NCI-H2196 (cell line): ENCODE measurements around the gene AWAT1.
"Not testable (repeated sequence)": the region's sequence is repeated elsewhere in the genome, so short reads cannot be mapped to it uniquely, and the experiment has no call there.

ENCODE experiments used
- DNase-seq: peaks from one replicate; lab custom pipeline; 2025; ENCODE audit not compliant: unreplicated experiment; lab: John Stamatoyannopoulos, UW

AWAT1 gene

GRCh38 chrX:70234355-70234754 lies at the start of gene AWAT1:
TSS of gene AWAT1 (plus strand) at chrX:70234655. CDS start at chrX:70234696, 41 bp downstream.
- DNase-seq = no peak

DNA sequence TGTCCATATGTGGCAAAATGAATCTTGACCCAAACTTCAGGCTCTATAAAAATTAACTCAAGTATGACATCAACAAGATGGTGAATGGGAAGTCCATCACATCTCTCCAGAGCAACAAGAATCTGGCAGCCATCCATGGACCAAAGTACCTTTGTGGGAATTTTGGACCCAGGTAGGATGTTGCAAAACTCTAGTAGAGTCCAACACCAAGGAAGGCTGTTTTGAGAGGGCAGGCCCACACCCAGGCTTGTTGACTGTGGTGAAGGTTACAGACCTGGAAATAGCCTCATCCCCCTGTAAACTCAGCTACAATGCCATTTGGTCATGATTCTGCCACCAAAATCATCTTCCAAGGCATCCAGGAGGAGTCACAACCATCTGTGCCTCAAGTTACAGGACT lies 44.2 kb upstream of the AWAT1 start:
- DNase-seq = no peak

DNA sequence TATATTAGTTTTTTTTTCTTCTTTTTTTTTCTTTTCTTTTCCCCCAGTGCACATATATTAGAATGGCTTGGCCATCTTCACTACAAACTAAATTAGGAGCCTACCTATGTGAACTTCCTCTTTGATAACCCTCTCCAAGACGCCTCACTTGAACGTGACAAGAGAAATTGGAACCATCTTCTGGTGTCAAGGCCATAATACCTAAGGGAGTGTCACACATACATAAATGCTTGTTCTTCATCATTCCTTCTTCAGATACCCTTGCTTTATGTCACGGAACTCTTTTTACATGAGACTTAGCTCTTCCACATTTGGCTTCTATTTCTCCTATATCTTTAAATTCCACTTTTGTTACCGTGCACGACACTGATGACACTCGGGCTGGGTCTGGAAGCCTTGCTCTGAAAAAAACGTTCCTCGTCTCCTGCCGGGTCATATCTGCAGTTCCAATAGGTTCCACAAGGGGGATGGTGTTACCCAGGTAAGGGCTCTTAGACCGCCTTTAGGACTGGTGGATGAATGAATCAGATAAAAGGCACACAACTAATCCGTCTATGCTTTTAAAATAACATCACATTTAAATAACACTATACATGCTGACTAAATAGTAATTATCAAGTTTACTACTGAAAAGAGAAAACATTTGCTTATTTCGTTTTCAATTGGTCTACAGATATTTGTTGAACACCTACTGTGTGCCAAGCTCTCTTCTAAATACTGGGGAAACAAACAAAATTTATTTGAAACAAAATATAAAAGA lies 37.3 kb upstream of the AWAT1 start:
- DNase-seq = peak; percentile 11

DNA sequence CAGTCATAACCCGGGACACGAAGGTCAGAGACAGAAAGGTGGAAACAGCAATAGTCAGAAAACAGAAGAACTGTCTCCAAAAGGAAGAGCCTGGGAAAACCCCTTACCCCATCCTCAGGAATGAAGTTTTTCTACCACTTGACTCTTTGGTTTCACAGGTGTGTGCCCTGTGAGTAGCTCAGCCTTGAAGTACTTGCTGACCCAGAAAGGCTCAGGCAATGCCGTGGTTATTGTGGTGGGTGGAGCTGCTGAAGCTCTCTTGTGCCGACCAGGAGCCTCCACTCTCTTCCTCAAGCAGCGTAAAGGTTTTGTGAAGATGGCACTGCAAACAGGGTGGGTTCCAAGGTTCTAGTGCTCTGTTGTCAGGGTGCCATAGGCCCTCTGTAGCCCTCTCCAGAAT lies 32.7 kb upstream of the AWAT1 start:
- DNase-seq = no peak

DNA sequence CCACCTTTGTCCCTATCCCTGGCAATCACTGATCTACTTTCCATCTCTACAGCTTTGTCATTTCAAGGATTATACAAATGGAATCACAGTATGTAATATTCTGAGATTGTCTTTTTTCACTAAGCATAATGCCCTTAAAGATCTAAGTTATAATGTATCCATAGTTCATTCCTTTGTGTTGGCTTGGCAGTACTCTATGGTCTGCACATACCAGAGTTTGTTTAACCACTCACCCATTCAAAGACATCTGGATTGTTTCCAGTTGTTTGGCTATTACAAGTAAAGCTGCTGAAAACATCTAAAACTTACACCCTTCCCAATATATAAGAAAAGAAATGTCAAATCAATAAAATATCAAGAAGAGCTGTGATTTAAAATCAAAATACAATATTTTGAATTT lies 26.0 kb upstream of the AWAT1 start:
- no peak for DNase-seq

- DNase-seq = not testable (repeated sequence)
Observed at GRCh38 chrX:70209570-70209969, 24.9 kb upstream of the AWAT1 start.

GRCh38 chrX:70219938-70220764 lies 14.3 kb upstream of the AWAT1 start:
- DNase-seq = no peak

- DNase-seq = no peak
Observed at GRCh38 chrX:70226048-70226447, 8.4 kb upstream of the AWAT1 start.

- DNase-seq = no peak
Observed at GRCh38 chrX:70226687-70227086, 7.8 kb upstream of the AWAT1 start.

DNA sequence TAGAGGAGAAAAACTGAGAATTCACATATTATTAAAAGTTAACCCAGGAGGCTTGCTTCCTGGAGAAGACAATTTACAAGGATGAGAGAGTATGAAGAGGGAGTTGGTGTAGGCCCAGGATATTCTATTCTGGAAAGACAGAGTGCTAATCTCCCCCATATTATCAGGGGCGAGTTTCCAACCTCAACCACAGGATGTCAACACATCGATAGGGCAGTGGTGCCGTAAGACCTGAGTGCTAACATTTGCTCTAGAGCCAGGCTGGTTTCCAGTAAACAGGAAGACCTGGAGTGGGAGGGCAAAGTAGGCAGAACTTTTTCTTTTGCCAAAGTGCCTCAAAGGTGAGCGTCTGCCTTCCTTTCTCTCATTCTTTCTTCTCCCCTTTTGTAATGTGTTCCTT lies 2.8 kb upstream of the AWAT1 start:
- no peak for DNase-seq

DNA sequence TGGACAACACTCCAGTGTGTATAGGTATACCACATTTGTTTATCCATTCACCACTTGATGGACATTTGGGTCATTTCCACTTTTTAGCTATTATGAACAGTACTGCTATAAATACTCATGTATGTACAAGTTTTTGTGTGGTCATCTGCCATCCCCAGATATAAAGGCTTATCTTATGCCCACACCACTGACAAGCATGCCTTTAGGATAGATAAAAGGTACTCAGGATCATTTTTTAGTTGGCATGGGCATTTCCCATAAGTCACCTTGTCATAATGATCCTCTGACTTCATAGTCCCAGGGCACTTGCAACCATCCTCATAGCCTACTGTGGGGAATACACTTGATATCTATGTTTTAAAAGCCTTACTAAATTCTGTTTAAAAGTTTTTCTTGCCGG lies 6.3 kb downstream of the AWAT1 start:
- no peak for DNase-seq

DNA sequence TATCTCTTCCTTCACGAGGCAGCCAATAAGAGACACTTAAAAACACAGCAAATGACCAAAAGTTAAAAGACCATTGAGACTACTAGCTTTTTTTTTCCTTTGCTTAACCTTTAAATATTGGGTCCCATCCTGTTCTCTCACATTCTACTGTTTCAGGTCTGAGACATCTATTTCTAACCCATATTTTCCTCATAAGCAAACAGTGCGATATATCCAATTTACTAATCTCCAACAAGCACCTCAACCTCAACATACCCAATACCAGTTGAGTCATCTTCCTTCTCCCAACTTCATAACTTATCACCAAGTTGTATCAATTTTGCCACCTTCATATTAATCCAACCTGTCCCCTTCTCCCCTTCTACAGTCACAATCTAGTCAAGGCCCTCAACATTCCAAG lies 7.0 kb downstream of the AWAT1 start:
- no peak for DNase-seq

- not testable (repeated sequence) for DNase-seq
Observed at GRCh38 chrX:70243601-70244000, 9.1 kb downstream of the AWAT1 start.

- DNase-seq = no peak
Observed at GRCh38 chrX:70244881-70245280, 10.4 kb downstream of the AWAT1 start.

GRCh38 chrX:70247252-70247651 lies 12.8 kb downstream of the AWAT1 start:
- DNase-seq = no peak

GRCh38 chrX:70252491-70252890 lies 18.0 kb downstream of the AWAT1 start:
- DNase-seq = no peak

GRCh38 chrX:70253377-70254062 lies 19.1 kb downstream of the AWAT1 start:
- DNase-seq = peak; percentile 15

- DNase-seq = no peak
Observed at GRCh38 chrX:70254063-70254400, 19.6 kb downstream of the AWAT1 start.

DNA sequence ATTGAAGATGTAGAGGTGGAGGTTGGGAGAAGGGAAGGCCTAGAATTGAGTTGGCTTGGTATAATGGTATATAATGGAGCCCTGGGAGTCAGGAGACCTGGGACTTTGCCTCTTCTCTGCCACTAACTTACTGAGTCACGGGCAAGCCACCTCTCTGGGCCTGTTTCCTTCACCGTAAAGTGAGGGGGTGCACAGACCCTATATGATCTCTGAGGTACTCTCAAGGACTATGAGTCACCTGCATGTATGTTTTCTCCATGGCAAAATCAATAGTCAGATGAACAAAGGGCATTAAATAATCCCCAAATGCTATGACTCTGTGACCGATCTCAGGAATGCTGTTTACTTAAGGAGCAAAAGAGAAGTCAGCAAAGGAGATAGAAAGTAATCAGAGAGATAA lies 20.5 kb downstream of the AWAT1 start:
- no peak for DNase-seq

- DNase-seq = no peak
Observed at GRCh38 chrX:70255452-70255851, 21.0 kb downstream of the AWAT1 start.

DNA sequence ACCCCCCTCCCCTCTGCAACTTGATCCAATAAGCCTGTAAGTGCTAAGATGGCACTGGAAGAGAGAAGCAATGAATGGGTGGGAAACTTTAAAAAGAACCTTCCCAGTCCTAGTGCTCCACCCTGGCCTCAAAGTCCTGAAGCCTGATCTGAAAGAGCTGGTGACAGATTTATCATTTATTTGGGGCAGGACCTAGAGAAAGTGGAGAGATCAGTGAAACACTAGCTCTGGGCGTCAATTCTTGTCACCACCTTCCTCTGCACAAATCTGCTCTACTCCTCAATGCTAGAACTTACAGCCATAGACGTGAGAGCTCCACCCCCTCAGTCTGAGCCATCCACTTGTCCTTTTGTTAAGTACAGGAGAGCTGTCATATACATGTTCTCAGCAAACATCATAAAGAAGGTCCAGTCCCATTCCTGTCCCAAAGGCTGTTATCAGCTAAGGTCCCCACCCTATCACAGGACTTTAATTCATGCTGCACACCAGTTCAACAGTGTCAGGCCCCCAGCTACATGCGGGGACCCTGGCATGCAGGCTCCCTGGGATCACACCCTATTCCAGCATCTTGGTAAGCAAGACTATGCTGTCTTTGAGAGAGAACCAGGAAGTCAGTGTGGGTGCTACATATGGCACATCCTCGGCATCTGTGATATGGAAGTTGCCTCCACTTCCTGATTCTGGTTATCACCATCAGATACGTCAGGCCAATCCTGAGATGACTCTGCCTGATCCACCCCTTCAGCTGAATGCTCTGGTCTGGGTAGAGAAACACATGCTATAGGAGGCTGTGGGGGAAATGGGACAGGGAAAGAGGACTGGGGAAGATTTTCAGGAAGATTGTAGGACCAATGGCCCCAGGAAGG lies 23.2 kb downstream of the AWAT1 start:
- no peak for DNase-seq
